GM23338 (cell line): ENCODE results near the gene DMRTA2. TPM values are rescaled to one million over a fixed set of nuclear protein-coding genes. Genes with fewer than 3 reads are reported as not detected.

Experiments
- ATAC-seq: fragments of 200-7000 bp; cut with Tn5 transposase; 3 replicates; pipeline ENCODE4 v1.9.1; 2020
- DNase-seq: peaks from one replicate; pipeline ENCODE4 v3.0.0-alpha.2; 2015; ENCODE audit warnings: low spot score
- H2AFZ ChIP-seq: fragments of 200-600 bp; sonication (generic); 2 replicates; pipeline ENCODE4 v1.8.0; 2016; ENCODE audit warnings: antibody characterized with exemption, mild to moderate bottlenecking, moderate library complexity
- H3F3A ChIP-seq: fragments of 200-600 bp; sonication (generic); replicated peaks from 2 replicates; pipeline ENCODE4 v1.8.0; 2017; ENCODE audit warnings: antibody characterized with exemption, mixed run types, low read depth
- H3K27ac ChIP-seq: fragments of 200-600 bp; sonication (generic); 2 replicates; pipeline ENCODE4 v1.6.1; 2016; ENCODE audit warnings: low read depth
- H3K27me3 ChIP-seq: fragments of 200-600 bp; sonication (generic); 2 replicates; pipeline ENCODE4 v1.8.0; 2016; ENCODE audit warnings: mild to moderate bottlenecking, mixed run types, moderate library complexity; ENCODE audit not compliant: insufficient read depth
- H3K36me3 ChIP-seq: fragments of 200-600 bp; sonication (generic); 2 replicates; pipeline ENCODE4 v1.8.0; 2016; ENCODE audit warnings: mild to moderate bottlenecking; ENCODE audit not compliant: insufficient read depth
- H3K4me1 ChIP-seq: fragments of 200-600 bp; sonication (generic); 2 replicates; pipeline ENCODE4 v1.8.0; 2016; ENCODE audit warnings: mild to moderate bottlenecking, moderate library complexity; ENCODE audit not compliant: insufficient read depth
- H3K4me2 ChIP-seq: fragments of 200-600 bp; sonication (generic); 2 replicates; pipeline ENCODE4 v1.7.1; 2017; ENCODE audit warnings: mixed run types
- H3K4me3 ChIP-seq: fragments of 200-600 bp; sonication (generic); 2 replicates; pipeline ENCODE4 v1.6.1; 2016; ENCODE audit warnings: mixed run types
- H3K79me2 ChIP-seq: fragments of 200-600 bp; sonication (generic); replicated peaks from 2 replicates; pipeline ENCODE4 v1.8.0; 2017; ENCODE audit warnings: mild to moderate bottlenecking; ENCODE audit not compliant: insufficient read depth
- H3K9me2 ChIP-seq: fragments of 200-600 bp; sonication (generic); 2 replicates; pipeline ENCODE4 v1.8.0; 2017; ENCODE audit not compliant: insufficient read depth
- H4K20me1 ChIP-seq: fragments of 200-600 bp; sonication (generic); replicated peaks from 2 replicates; pipeline ENCODE4 v1.8.0; 2017; ENCODE audit warnings: mild to moderate bottlenecking; ENCODE audit not compliant: insufficient read depth
- H3K27ac Mint-ChIP-seq: 2 replicates; pipeline ENCODE4 v1.8.0; 2020; ENCODE audit warnings: inconsistent platforms, mild to moderate bottlenecking, moderate library complexity, mixed read lengths
- H3K27me3 Mint-ChIP-seq: 3 replicates; pipeline ENCODE4 v1.8.0; 2022; ENCODE audit warnings: low read depth, mild to moderate bottlenecking, moderate library complexity, mixed read lengths, inconsistent platforms; ENCODE audit not compliant: insufficient read depth, poor library complexity
- H3K36me3 Mint-ChIP-seq: 3 replicates; pipeline ENCODE4 v1.8.0; 2021; ENCODE audit warnings: low read depth, mild to moderate bottlenecking, inconsistent platforms, moderate library complexity, mixed read lengths
- H3K4me1 Mint-ChIP-seq: 3 replicates; pipeline ENCODE4 v1.8.0; 2020; ENCODE audit warnings: mild to moderate bottlenecking, inconsistent platforms, mixed read lengths
- H3K4me3 Mint-ChIP-seq: 3 replicates; pipeline ENCODE4 v1.8.0; 2021; ENCODE audit warnings: moderate library complexity, mild to moderate bottlenecking, inconsistent platforms, mixed read lengths
- H3K9me3 Mint-ChIP-seq: 3 replicates; pipeline ENCODE4 v1.8.0; 2020; ENCODE audit warnings: moderate library complexity, mild to moderate bottlenecking, inconsistent platforms, mixed read lengths
- CTCF ChIP-seq, 2 experiments: fragments of 200-600 bp in 1 of 2; sonication (generic) in 1 of 2; conservative IDR thresholded peaks; 2 replicates each; pipeline versions ENCODE4 v1.5.1 to v1.6.1; 2016 to 2017; ENCODE audit warnings: antibody characterized with exemption in 2 of 2, low read depth in 2 of 2, mild to moderate bottlenecking in 2 of 2, moderate library complexity in 1 of 2
- POLR2AphosphoS5 ChIP-seq: IDR thresholded peaks from 2 replicates; pipeline ENCODE4 v1.6.1; 2016; ENCODE audit warnings: antibody characterized with exemption, low read depth
- STAT1 ChIP-seq: IDR thresholded peaks from one replicate; pipeline ENCODE4 v1.6.1; 2016; ENCODE audit warnings: antibody characterized with exemption; ENCODE audit not compliant: unreplicated experiment
- ZNF114 ChIP-seq: fragments of 250-450 bp; sonication (Bioruptor Pico); IDR thresholded peaks from 2 replicates; pipeline ENCODE4 v1.5.0; 2020; ENCODE audit warnings: mild to moderate bottlenecking, moderate library complexity
- ZNF331 ChIP-seq: fragments of 250-450 bp; sonication (Bioruptor Pico); IDR thresholded peaks from 2 replicates; pipeline ENCODE4 v1.5.0; 2020; ENCODE audit warnings: low read depth, mild to moderate bottlenecking, moderate library complexity
- ZNF462 ChIP-seq: fragments of 250-450 bp; sonication (Bioruptor Pico); IDR thresholded peaks from 2 replicates; pipeline ENCODE4 v1.5.0; 2020; ENCODE audit warnings: mild to moderate bottlenecking, moderate library complexity
- polyA plus RNA-seq: library from polyadenylated mRNA; unstranded; fragments of >200 nt; fragmentation: Nextera tagmentation; extraction: Ambion mirVana; gene quantifications from 2 replicates; pipeline ENCODE4 v1.2.1, GENCODE V29; 2016
- total RNA-seq: library from RNA; depleted of rRNA; stranded (reverse); fragments of >200 nt; shearing (Covaris generic); gene quantifications from 2 replicates; pipeline ENCODE4 v1.2.3, GENCODE V29; 2014

The DMRTA2 gene
- total and polyA plus RNA-seq, 2 experiments from 2014 or later = 0.07 TPM; not detected in 1

GRCh38 chr1:50412813-50413476, 10.3 kb downstream of the DMRTA2 start:
- no peaks in the 10 kb centered on the region for H3K36me3 ChIP-seq
- peaks cover 15% of the 10 kb centered on the region for H3K4me1 Mint-ChIP-seq
- H3K27ac Mint-ChIP-seq = no peak overlapping the region
- H3K9me3 Mint-ChIP-seq = peaks cover 8% of the 10 kb centered on the region; the same call in 2 of the 3 replicates
- H3K4me3 Mint-ChIP-seq = no peak overlapping the region
- no peak for TF ChIP-seq ZNF462 (CRISPR knock-in tag)
- TF ChIP-seq ZNF114 (CRISPR knock-in tag) = no peak
- no peak for TF ChIP-seq CTCF (conservative IDR thresholded peaks at IDR 0.05; ENCODE audit: low read depth in 2 of 2)
- TF ChIP-seq POLR2AphosphoS5 = no peak
- TF ChIP-seq STAT1 = no peak
- no peak for TF ChIP-seq ZNF331
- no peak for DNase-seq
- H3K4me3 ChIP-seq = no peak overlapping the region
- no peak overlapping the region for H2AFZ ChIP-seq
- H3K79me2 ChIP-seq = no peaks in the 10 kb centered on the region
- H3F3A ChIP-seq = no peaks in the 10 kb centered on the region
- H3K27me3 Mint-ChIP-seq = peaks cover 59% of the 10 kb centered on the region
- H4K20me1 ChIP-seq = peaks cover 3% of the 10 kb centered on the region
- peaks cover 87% of the 10 kb centered on the region for H3K27me3 ChIP-seq
- H3K36me3 Mint-ChIP-seq = no peaks in the 10 kb centered on the region
- ATAC-seq = no peak
- no peaks in the 10 kb centered on the region for H3K9me2 ChIP-seq
- no peak overlapping the region for H3K4me2 ChIP-seq
- H3K4me1 ChIP-seq = peaks cover 11% of the 10 kb centered on the region; the same call in 1 of the 2 replicates
- no peak overlapping the region for H3K27ac ChIP-seq
